OCI-LY7 (cell line): ENCODE data around the gene MTUS2. TPM values are rescaled to one million over a fixed set of nuclear protein-coding genes. Genes with fewer than 3 reads are reported as not detected.

Experiments
- BruUV-seq: library from RNA; stranded (reverse); fragments of 400-500 nt; replicated peaks from 2 replicates; lab custom pipeline; 2021; lab: Mats Ljungman, UMichigan
- CTCF ChIA-PET: fragments of 300-600 bp; sonication (Branson Sonifier 250); formaldehyde crosslinking; loops from one replicate; lab custom pipeline; 2022; ENCODE audit warnings: antibody characterized with exemption; ENCODE audit not compliant: unreplicated experiment; lab: Charles Lee
- POLR2A ChIA-PET: fragments of 300-600 bp; sonication (Branson Sonifier 250); formaldehyde crosslinking; loops from one replicate; lab custom pipeline; 2022; ENCODE audit warnings: antibody characterized with exemption; lab: Charles Lee
- DNase-seq: peaks from one replicate; pipeline ENCODE4 v3.0.0-alpha.2; 2015; ENCODE audit warnings: low spot score
- H2AFZ ChIP-seq: fragments of 200-600 bp; sonication (generic), shearing (Covaris generic); 2 replicates; pipeline ENCODE4 v1.6.1; 2014; ENCODE audit warnings: mild to moderate bottlenecking, antibody characterized with exemption, low read length, moderate library complexity
- H3K27ac ChIP-seq: fragments of 200-600 bp; sonication (generic); 2 replicates; pipeline ENCODE4 v1.5.1; 2014; ENCODE audit warnings: mixed run types, low read depth, mild to moderate bottlenecking, moderate library complexity, low read length, inconsistent platforms; ENCODE audit not compliant: poor library complexity, severe bottlenecking
- H3K36me3 ChIP-seq: fragments of 200-600 bp; sonication (generic); 2 replicates; pipeline ENCODE4 v1.6.1; 2014; ENCODE audit warnings: mild to moderate bottlenecking, antibody characterized with exemption, low read length, moderate library complexity, mixed read lengths; ENCODE audit not compliant: insufficient read depth
- H3K4me1 ChIP-seq: fragments of 200-600 bp; sonication (generic); 2 replicates; pipeline ENCODE4 v1.5.1; 2014; ENCODE audit warnings: mild to moderate bottlenecking, low read length; ENCODE audit not compliant: insufficient read depth, poor library complexity, severe bottlenecking
- H3K4me2 ChIP-seq: fragments of 200-600 bp; sonication (generic); 2 replicates; pipeline ENCODE4 v1.6.1; 2014; ENCODE audit warnings: mild to moderate bottlenecking, low read length
- H3K4me3 ChIP-seq: fragments of 200-600 bp; sonication (generic); 2 replicates; pipeline ENCODE4 v1.5.1; 2014; ENCODE audit warnings: mild to moderate bottlenecking, low read depth, low read length; ENCODE audit not compliant: poor library complexity, severe bottlenecking
- H3K79me2 ChIP-seq: fragments of 200-600 bp; sonication (generic); 2 replicates; pipeline ENCODE4 v1.6.1; 2016; ENCODE audit warnings: low read depth, mild to moderate bottlenecking, low read length, moderate library complexity, mixed read lengths; ENCODE audit not compliant: insufficient read depth
- H3K9me2 ChIP-seq: fragments of 200-600 bp; sonication (generic); 2 replicates; pipeline ENCODE4 v1.6.1; 2016; ENCODE audit warnings: mild to moderate bottlenecking, low read length, mixed read lengths; ENCODE audit not compliant: insufficient read depth
- H3K9me3 ChIP-seq: fragments of 200-600 bp; sonication (generic); 2 replicates; pipeline ENCODE4 v1.6.1; 2014; ENCODE audit warnings: mild to moderate bottlenecking, mixed run types, low read length, mixed read lengths
- H4K20me1 ChIP-seq: fragments of 200-600 bp; sonication (generic); 2 replicates; pipeline ENCODE4 v1.6.1; 2014; ENCODE audit warnings: mild to moderate bottlenecking, antibody characterized with exemption, low read length, moderate library complexity, mixed read lengths; ENCODE audit not compliant: insufficient read depth
- EZH2phosphoT487 ChIP-seq: fragments of 200-600 bp; sonication (generic); IDR thresholded peaks from 2 replicates; pipeline ENCODE4 v1.6.1; 2018; ENCODE audit warnings: low read depth, borderline replicate concordance, mild to moderate bottlenecking, mixed run types, antibody characterized with exemption, low read length, moderate library complexity, mixed read lengths
- intact Hi-C: fragments of 100-400 bp; cut with micrococcal nuclease; formaldehyde crosslinking; loops from one replicate; pipeline ENCODE4 v1.10.0; 2022; ENCODE audit not compliant: unreplicated experiment
- total RNA-seq, 2 experiments: library from RNA; depleted of rRNA in 1 of 2; stranded (reverse); fragments of >200 nt in 1 of 2; shearing (Covaris generic) in 1 of 2; gene quantifications; 2 replicates each; pipeline ENCODE4 v1.2.3, GENCODE V29; 2014 to 2022
- TF ChIP-seq, protein P1 (sequence below): fragments of 200-600 bp; sonication (generic); conservative IDR thresholded peaks from 2 replicates; pipeline ENCODE4 v1.5.1; 2014; ENCODE audit warnings: mild to moderate bottlenecking, antibody characterized with exemption, low read length, moderate library complexity, mixed read lengths

The MTUS2 gene
- total RNA-seq, 2 experiments from 2014 or later, result 0.16 to 9.8 TPM

DNA sequence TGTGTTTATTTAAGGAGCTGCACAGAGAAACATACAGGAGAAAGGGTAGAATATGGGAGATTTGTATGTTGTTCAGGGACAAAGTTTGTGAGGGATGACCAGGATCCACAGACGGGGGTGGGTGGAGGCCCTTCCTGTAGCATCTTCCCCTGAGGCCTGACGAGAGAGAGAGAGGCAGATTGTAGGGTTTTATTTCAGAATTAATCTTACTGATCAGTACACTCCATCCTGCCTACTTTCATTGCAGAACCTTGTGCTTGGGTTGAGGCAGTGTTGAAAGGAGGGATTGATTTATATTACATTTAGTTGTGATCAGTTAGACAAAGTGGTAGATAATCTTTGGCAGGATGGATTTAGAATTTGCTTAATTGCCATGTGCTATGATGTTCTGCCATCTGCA lies 39.6 kb downstream of the MTUS2 start:
- Histone ChIP-seq H3K4me1 (no peaks in the 10 kb centered on the region), H3K36me3 (no peaks in the 10 kb centered on the region), H3K27ac (no peak overlapping the region), H2AFZ (no peak overlapping the region), H3K79me2 (no peaks in the 10 kb centered on the region), H3K4me2 (no peak overlapping the region), H3K4me3 (no peak overlapping the region), H3K9me2 (no peaks in the 10 kb centered on the region), H4K20me1 (no peaks in the 10 kb centered on the region), H3K9me3 (no peaks in the 10 kb centered on the region)
- POLR2A ChIA-PET, result no interaction called here
- no peak for TF ChIP-seq EZH2phosphoT487
- intact Hi-C loops, result no loop called here
- no peak for DNase-seq
- CTCF ChIA-PET, result no interaction called here
- no TSS peak for BruUV-seq

DNA sequence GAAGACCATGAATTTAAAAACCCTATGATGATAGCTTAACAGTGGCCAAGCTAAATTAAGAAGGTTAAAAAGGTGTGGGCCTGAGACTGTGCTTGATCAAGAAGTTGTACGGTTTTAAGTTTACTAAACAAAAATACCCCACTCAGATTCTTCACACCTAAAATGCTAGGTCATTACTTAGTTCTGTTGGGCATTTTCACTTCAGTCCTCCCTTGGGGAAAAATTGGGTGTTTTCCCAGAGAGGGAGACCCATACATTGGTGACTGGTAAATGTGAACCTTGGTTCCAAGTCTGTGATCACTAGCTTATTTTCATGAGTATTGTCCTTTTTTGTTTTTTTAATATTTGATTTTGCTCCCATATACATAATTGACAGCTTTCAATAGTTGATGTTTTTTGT lies 44.4 kb downstream of the MTUS2 start:
- Histone ChIP-seq H3K4me2 (no peak overlapping the region), H3K4me3 (no peak overlapping the region), H3K9me2 (no peaks in the 10 kb centered on the region), H3K27ac (no peak overlapping the region), H3K9me3 (no peaks in the 10 kb centered on the region), H3K36me3 (no peaks in the 10 kb centered on the region), H3K4me1 (no peaks in the 10 kb centered on the region), H2AFZ (no peak overlapping the region), H4K20me1 (no peaks in the 10 kb centered on the region), H3K79me2 (no peaks in the 10 kb centered on the region)
- TF ChIP-seq EZH2phosphoT487, result no peak
- TF ChIP-seq, protein P1, sequence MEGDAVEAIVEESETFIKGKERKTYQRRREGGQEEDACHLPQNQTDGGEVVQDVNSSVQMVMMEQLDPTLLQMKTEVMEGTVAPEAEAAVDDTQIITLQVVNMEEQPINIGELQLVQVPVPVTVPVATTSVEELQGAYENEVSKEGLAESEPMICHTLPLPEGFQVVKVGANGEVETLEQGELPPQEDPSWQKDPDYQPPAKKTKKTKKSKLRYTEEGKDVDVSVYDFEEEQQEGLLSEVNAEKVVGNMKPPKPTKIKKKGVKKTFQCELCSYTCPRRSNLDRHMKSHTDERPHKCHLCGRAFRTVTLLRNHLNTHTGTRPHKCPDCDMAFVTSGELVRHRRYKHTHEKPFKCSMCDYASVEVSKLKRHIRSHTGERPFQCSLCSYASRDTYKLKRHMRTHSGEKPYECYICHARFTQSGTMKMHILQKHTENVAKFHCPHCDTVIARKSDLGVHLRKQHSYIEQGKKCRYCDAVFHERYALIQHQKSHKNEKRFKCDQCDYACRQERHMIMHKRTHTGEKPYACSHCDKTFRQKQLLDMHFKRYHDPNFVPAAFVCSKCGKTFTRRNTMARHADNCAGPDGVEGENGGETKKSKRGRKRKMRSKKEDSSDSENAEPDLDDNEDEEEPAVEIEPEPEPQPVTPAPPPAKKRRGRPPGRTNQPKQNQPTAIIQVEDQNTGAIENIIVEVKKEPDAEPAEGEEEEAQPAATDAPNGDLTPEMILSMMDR, result no peak
- intact Hi-C loops, result no loop called here
- POLR2A ChIA-PET, result interaction anchor here (0.5 to 0.9 kb wide), 3 partner anchors 10 to 74 kb away, joined by 3 to 4 read pairs (median 3); no protein-coding TSS in a partner anchor
- no peak for DNase-seq
- no TSS peak for BruUV-seq
- CTCF ChIA-PET, result no interaction called here

DNA sequence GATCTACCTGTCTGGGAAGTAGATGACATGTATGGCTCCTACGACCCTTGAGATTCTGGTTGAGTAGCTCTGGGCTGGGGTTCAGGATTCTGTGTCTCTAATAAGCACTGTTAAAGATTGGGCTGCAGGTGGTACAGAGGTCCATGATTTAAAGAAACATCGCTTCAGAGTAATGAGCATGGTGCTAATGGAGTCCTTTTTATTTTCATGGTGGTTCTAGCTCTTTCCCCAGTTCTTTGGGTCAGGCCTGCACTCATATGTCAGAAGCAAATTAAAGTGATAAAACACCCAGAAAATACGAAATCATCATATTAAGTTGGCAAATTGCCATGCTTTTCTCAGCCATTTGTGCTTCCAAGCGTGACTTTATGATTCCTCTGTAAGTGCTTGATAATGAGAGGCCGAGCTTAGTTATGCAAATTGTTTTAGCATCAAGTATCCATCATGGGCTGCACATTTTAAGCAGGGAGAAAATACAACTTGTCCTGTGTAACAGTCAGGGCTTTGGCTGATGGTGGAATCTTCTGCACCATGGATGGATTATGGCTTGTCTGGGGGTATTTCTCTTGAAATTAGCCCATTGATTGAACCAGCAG lies 45.1 kb downstream of the MTUS2 start:
- H2AFZ ChIP-seq, result no peak overlapping the region
- intact Hi-C loops, result no loop called here
- no peak overlapping the region for H3K4me3 ChIP-seq
- H3K36me3 ChIP-seq, result no peaks in the 10 kb centered on the region
- H4K20me1 ChIP-seq, result no peaks in the 10 kb centered on the region
- DNase-seq, result no peak
- no peak overlapping the region for H3K27ac ChIP-seq
- H3K9me3 ChIP-seq, result no peaks in the 10 kb centered on the region
- no TSS peak for BruUV-seq
- H3K4me1 ChIP-seq, result no peaks in the 10 kb centered on the region
- no peaks in the 10 kb centered on the region for H3K79me2 ChIP-seq
- CTCF ChIA-PET, result no interaction called here
- POLR2A ChIA-PET, result interaction anchor here (0.9 to 1.2 kb wide), 2 partner anchors 11 to 51 kb away, joined by 3 to 4 read pairs; no protein-coding TSS in a partner anchor
- TF ChIP-seq, protein P1, result no peak
- no peak for TF ChIP-seq EZH2phosphoT487
- H3K4me2 ChIP-seq, result no peak overlapping the region
- H3K9me2 ChIP-seq, result no peaks in the 10 kb centered on the region
